GM18517 (cell line): ENCODE data around the gene PPP5C.
"Not testable (repeated sequence)": the region's sequence is repeated elsewhere in the genome, so short reads cannot be mapped to it uniquely, and the experiment has no call there.

ENCODE experiments used
- ATAC-seq: cut with Tn5 transposase; IDR thresholded peaks from one replicate; pipeline ENCODE4 v1.9.1; 2021; ENCODE audit warnings: mild to moderate bottlenecking, moderate library complexity; ENCODE audit not compliant: unreplicated experiment

PPP5C gene, protein sequence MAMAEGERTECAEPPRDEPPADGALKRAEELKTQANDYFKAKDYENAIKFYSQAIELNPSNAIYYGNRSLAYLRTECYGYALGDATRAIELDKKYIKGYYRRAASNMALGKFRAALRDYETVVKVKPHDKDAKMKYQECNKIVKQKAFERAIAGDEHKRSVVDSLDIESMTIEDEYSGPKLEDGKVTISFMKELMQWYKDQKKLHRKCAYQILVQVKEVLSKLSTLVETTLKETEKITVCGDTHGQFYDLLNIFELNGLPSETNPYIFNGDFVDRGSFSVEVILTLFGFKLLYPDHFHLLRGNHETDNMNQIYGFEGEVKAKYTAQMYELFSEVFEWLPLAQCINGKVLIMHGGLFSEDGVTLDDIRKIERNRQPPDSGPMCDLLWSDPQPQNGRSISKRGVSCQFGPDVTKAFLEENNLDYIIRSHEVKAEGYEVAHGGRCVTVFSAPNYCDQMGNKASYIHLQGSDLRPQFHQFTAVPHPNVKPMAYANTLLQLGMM

DNA sequence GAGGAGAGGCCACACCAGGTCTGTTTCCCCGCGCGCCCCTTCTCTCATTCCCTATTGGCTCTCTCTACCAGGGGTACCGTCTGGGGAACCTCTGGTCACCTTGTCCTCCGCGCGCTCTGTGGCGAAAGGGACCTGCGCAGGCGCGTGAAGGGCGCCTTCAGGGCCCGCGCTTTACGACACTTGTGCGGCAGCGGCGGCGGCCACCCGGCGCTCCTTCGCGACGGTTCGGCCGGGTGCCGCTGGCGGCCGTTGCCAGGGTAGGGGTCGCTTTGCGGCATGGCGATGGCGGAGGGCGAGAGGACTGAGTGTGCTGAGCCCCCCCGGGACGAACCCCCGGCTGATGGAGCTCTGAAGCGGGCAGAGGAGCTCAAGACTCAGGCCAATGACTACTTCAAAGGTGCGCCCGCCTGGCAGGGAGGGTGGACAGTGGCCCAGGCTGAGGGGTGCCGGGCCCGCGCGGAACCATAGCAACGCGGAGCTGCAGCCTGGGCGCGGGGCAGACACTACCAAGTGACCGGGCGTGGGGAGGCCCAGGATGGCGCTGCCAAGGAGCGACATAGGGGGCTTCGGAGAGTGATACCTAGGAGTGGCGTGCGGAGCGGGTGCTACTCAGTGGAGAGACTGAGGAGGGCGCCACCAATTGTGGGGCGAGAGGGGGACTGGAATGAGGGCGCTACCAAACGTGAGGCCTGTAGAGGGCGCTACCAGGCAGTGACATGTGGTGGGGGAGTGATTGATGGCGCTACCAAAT, at the start of gene PPP5C:
Gene PPP5C, plus strand, starts transcription at position 267 of the 751 bp plus-strand sequence. Its CDS starts 10 bp downstream, at position 277.
- peak; percentile 53 for ATAC-seq

DNA sequence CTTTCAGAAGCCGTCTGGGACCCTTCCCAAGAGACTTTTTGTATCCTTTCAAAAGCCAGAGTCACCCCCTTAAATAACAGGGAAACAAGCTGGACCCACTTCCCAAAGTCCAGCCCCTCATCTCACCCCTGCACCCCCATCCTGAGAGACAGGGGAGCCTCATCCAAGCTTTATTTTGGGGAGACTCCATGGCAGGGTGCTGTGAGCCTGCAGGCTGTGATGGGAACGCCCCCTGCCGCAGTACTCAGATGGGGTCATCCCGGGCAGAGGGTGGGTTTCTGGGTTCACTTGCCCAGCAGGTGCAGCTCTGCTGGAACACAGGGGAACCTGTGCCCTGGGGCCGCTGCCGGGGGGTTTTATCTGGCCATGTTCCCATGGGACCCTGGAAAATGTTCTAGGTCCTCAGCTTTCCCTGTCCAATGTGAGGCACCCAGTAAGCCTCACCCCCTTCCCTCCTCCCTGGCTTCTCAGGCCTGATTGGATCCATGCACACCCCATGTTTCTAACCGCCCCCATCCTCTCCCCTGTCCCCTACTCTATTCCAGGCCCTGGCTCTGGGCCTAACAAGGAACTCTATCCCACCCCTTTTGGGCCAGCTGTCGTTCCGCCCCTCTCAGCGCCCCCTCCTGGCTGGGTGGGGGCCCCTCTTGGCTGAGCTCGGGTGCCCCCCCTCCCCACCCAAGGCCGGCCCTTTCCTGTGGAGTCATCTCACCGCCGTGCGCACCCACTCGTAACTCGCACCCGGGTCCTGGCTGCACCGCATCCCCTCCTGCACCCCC, 49.0 kb upstream of the PPP5C start:
- ATAC-seq = no peak

DNA sequence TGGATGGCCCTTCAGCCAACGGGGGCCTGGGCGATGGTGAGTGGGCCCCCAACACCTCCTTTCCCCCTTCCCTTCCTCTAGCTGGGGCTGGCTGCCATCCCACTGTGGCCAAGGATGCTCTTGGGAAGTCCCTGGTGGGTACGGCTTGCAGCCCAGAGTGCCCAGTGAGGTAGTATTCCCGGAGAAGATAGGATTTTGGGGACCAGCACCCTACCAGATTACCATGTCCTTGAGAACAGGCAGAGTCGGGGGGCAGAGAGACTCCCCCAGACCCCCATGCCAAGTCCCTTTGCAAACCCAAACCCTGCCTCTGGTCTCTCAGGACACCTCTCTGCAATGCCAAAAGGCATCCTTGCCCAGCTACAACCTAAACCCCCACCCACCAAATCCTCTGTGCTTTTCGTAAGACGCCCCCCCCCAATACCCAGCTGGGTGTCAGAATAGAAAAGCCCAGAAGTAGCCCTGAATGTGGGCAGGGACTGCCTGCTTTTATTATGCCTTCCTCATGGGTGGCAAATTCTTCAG, 48.3 kb upstream of the PPP5C start:
- no peak for ATAC-seq

DNA sequence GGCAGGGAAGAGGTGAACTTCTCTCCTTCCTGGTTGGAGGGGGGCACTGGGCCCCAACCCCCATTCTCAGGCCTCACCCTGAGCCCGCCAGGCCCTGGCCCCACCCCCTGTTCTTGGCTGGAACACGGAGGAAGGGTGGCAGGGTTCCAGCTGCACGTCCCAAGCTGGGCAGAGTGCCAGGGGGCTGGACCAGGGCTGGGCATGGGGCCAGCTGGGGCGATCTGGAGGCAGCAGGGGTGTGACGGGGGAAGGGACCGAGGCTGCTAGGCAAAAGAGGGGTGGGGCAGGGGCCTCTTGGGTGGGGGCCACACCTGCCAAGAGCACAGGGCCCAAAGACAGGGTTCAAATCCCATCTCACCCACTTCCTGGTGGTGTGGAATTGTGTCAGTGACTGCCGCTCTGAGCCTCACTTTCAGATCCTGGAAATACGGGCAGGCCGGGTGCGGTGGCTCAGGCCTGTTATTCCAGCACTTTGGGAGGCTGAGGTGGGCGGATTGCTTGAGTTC, 47.8 kb upstream of the PPP5C start:
- no peak for ATAC-seq

DNA sequence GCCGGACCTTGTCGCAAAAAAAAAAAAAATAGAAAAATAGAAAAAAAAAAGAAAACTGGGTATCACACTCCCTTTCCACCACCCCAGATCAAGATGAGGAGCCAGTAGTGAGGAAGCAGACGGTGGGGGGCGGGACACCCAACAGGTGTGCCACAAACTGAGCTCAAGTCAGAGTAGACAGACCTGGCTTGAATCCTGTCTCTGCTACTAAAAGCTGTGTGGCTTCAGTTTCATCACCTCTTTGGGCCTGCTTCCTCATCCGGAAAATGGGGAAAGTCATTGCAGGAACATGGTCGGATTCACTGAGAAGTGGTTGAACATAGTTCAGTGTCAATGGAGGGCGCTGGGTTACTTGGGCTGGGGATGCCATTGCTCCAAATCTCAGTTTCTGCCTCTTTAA, 47.2 kb upstream of the PPP5C start:
- no peak for ATAC-seq

DNA sequence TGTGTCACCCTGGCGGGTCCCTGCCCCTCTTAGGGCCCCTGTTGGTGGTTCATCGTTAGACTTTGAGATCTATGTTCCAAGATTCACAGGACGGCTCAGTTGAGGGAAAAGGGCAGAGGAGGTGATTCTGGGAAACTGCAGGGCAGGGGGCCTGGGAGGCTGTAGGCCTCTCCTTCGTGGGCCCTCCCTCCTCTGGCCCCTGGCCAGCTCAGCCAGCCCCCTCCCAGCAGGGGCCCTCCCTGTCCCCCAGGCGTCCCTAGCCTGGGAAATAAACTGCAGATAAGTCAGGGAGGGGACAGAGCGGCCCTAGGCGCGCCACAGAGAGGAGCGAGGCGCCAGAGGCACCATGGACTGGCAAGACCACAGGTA, 43.6 kb upstream of the PPP5C start:
- no peak for ATAC-seq

DNA sequence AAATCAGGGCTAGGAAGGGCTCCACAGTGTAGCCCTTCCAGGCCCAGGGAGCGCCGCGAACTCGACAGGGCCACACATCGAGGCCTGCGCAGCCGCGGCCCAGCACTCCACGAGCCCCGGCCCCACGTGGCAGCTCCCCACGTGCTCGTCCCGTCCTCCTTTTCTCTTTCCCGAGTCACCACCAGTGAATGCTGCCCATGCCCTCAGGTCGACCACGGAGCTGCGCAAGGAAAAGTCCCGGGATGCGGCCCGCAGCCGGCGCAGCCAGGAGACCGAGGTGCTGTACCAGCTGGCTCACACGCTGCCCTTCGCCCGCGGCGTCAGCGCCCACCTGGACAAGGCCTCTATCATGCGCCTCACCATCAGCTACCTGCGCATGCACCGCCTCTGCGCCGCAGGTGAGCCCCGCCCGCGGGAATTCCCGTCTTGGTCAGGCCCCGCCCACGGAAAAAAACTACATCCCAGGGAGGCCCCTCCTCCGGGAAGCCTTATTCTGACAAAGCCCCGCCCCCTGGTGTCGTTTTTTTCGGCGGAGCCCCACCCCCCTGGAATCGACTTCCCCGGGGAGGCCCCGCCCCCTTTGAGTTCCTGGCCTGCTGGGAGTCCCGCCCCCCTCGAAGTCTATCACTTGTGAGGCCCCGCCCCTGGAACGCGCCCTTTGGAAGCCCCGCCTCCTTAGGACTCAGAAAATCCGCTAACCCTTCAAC, 43.0 kb upstream of the PPP5C start:
- no peak for ATAC-seq

DNA sequence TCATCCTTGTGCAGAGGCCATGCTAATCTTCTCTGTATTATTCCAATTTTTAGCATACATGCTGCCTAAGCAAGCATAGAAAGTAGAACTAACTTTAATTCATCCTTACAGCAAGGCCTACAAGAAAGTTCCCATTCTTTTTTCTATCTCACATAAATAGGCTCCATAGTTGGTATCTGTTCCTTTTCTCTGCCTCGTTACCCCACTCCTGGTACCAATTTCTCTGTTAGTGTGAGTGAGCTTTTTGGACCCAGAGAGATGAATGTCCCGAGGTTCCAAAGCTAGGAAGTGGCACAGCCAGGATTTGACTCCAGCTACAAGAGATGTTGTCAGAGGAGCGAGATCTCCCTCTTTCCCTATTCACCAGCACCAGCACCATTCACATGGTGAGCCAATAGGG, 40.4 kb upstream of the PPP5C start:
- ATAC-seq = no peak

DNA sequence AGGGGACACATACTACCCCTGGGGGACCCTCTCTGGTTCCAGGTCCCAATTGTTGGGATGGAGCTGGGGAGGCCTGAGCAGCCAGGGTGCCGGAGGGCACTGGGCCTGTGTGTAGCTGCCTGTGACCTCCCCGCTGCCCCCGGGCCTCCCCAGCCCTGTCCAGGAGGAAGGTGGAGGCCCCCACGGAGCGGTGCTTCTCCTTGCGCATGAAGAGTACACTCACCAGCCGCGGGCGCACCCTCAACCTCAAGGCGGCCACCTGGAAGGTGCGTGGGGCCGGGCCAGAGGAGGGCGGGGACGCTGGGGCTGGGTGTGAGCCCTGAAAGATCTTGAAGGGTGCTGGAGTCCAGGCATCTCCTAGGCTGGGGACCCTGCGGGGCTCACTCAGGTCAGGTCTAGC, 38.4 kb upstream of the PPP5C start:
- ATAC-seq = no peak

DNA sequence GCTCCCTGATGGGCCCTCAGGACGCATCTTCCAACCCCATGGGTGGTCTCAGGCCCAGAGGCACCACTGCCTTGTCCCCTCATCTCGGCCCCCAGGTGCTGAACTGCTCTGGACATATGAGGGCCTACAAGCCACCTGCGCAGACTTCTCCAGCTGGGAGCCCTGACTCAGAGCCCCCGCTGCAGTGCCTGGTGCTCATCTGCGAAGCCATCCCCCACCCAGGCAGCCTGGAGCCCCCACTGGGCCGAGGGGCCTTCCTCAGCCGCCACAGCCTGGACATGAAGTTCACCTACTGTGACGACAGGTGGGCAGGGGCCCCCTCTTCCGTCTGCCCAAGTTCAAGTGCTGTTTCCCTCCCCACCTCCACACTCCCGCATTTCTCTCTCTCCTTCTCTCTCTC, 37.8 kb upstream of the PPP5C start:
- ATAC-seq = no peak

DNA sequence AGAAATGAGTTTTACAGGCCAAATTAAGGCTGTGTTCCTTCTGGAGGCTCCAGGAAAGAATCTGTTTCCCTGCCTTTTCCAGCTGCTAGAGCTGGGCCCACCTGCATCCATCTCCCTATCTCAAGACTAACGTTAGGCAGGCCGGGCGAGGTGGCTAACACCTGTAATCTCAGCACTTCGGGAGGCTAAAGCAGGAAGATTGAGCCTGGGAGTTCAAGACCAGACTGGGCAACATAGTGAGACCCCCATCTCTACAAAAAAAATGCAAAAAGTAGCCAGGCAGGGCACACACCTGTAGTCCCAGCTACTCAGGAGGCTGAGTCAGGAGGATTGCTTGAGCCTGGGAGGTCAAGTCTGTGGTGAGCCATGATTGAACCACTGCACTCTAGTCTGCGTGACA, 35.4 kb upstream of the PPP5C start:
- ATAC-seq = no peak

DNA sequence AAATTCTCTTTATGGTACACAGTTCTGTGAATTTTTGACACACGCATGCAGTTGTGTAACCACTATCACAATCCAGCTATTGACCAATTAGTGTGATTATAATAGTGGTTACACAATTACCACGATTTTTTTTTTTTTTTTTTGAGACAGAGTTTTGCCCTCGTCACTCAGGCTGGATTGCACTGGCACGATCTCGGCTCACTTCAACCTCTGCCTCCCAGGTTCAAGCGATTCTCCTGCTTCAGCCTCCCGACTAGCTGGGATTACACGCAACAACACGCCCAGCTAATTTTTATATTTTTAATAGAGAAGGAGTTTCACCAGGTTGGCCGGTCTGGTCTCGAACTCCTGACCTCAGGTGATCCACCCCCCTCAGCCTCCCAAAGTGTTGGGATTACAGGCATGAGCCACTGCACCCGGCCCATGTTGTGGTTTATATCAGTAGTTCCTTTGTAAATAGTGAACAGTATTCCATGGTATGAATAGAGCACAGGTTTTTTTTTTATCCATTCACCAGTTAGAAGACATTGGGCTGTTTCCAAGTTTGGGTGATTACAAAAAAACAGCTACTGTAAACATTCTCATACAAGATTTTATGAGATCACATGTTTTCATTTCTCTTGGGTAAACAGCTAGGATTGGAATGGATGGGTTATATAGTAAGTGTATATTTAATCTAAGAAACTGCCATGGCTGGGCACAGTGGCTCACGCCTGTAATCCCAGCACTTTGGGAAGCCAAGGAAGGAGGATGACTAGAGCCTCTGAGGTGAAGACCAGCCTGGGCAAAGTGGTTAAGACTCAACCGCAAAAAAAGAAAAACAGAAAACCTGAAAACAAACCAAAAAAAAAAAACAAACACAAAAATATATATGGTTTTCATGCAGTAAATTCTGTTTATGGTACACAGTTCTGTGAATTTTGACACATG, 33.1 kb upstream of the PPP5C start:
- not testable (repeated sequence) for ATAC-seq

DNA sequence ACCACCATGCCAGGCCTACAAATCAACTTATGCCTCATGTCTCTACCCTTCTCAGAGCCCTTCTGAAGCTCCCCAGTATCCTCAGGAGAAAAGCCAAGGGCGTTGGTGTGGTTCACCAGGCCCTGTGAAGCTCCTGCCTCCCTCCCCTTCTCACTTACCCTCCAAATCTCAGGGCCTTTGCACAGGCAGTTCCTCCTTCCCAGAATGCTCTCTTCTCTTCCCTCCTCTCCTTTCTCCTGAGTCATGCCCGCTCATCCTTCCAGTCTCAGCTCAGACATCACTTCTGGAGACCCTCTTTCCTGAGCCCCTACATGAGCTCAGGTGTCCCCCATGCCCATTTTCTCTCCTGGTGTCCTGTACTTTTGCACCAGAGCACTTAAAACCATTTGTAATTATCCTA, 29.5 kb upstream of the PPP5C start:
- ATAC-seq = no peak

DNA sequence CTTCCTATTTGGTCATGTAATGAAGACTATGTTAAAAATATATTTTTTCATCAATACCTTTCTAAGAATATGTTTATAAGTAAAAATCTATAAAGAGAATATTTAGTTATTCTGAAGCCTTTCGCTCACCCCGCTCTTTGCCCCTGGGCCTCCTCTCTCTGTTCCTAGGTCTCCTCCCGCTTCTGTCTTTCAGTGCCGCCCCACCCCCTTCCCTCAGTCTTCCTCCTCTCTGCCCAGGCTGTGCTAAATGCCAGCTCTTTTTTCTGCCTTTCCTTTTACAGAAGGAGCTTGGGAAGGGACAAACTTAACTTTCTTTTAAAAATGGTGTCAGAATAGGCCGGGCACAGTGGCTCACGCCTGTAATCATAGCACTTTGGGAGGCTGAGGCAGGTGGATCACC, 27.3 kb upstream of the PPP5C start:
- no peak for ATAC-seq

DNA sequence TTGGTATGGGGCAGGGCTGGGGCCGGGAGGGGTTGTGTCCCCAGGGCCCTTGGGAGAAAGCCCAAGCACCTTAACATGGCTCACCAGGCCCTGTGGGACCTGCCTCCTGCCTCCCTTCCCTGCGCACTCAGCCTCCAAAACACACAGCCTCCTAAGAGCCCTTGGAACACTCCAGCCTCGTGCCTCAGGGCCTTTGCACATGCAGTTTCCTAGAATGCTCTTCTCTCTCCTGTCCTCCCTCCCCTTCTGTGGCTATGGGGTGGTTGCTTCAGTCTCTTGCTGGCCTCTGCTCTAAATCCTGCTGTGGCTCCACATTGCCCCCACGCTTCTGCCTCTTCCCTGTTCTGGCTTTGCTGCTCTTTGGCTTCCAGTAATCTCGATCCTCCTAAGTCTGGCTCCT, 26.3 kb upstream of the PPP5C start:
- ATAC-seq = no peak

DNA sequence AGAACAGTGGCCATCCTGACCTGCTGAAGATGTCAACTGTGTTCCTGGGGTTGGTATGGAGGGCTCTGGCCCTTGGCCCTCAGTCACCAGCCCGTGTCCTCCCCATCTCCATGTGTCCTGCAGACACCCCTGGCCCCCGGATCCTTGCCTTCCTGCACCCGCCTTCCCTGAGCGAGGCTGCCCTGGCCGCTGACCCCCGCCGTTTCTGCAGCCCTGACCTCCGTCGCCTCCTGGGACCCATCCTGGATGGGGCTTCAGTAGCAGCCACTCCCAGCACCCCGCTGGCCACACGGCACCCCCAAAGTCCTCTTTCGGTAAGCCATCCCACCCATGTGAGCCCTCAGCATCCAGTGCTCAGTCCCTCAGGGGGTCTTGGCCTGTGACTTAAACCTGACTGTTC, 25.2 kb upstream of the PPP5C start:
- no peak for ATAC-seq

DNA sequence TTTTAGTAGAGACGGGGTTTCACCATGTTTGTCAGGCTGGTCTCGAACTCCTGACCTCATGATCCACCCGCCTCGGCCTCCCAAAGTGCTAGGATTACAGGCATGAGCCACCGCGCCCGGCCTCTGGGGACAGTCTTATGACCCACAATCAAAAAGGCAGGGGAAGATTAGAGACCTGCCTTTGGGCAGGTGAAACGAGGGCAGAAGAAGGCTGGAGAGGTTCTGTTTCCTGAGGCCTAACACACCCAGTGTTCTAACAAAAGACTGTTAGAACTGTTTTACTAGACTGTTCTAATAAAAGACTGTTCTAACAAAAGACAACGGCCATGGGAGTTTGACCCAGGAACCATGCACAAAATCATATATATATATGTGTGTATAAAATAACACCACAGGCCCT, 23.7 kb upstream of the PPP5C start:
- not testable (repeated sequence) for ATAC-seq

DNA sequence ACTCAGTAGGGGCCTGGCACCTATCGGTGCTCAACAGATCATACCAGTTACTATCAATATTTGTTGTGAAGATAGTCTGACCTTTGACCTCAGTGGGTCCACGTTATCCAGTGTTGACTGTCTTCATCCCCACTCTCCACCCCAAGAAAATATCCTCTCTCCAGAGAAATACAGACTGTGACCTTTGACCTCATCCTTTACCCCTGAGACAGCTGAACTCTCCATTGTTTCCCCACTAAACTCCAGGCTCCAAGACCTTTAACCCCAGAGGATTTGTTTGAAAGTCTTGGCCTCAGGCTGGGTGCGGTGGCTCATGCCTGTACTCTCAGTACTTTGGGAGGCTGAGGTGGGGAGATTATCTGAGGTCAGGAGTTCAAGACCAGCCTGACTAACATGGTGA, 22.6 kb upstream of the PPP5C start:
- no peak for ATAC-seq

DNA sequence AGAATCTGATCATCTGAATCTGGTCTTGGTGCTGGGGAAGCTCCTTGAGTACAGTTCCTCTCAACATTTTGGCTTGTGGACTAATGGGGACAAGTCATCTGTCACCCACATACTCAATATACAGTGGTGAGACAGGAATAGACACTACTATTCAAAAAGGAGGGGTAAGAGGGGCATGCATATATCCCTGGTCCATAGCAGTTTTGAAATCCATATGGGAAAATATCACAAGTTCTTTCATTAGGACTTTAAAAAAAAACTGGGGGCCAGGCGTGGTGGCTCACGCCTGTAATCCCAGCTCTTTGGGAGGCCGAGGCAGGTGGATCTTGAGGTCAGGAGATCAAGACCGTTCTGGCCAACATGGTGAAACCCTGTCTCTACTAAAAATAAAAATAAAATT, 20.3 kb upstream of the PPP5C start:
- ATAC-seq = no peak
